ENCODE measurements around the gene SHOX.

Gene SHOX

GRCh38 chrX:680062-680461 is 49.5 kb downstream of the SHOX start:
- H3K4me3 ChIP-seq (replicated peaks in 1 of 2; ENCODE audit: low read depth in 2 of 2, low read length in 2 of 2), result no peak overlapping the region
- TF ChIP-seq CTCF (IDR thresholded peaks at IDR 0.05; ENCODE audit: low read depth, low read length), result no peak
- no peak for DNase-seq (ENCODE audit: low read depth in 2 of 2)

- TF ChIP-seq CTCF (IDR thresholded peaks at IDR 0.05; ENCODE audit: low read depth, low read length), result no peak
- H3K4me3 ChIP-seq (replicated peaks in 1 of 2; ENCODE audit: low read depth in 2 of 2, low read length in 2 of 2), result no peak overlapping the region
- DNase-seq (ENCODE audit: low read depth in 2 of 2), result no peak
Observed at GRCh38 chrX:681989-682388, 51.4 kb downstream of the SHOX start.

- TF ChIP-seq CTCF (IDR thresholded peaks at IDR 0.05; ENCODE audit: low read depth, low read length), result no peak
- DNase-seq (ENCODE audit: low read depth in 2 of 2), result no peak
- H3K4me3 ChIP-seq (replicated peaks in 1 of 2; ENCODE audit: low read depth in 2 of 2, low read length in 2 of 2), result no peak overlapping the region
Observed at GRCh38 chrX:682892-683291, 52.3 kb downstream of the SHOX start.

GRCh38 chrX:683576-683975 is 53.0 kb downstream of the SHOX start:
- DNase-seq (ENCODE audit: low read depth in 2 of 2), result no peak
- H3K4me3 ChIP-seq (replicated peaks in 1 of 2; ENCODE audit: low read depth in 2 of 2, low read length in 2 of 2), result no peak overlapping the region
- no peak for TF ChIP-seq CTCF (IDR thresholded peaks at IDR 0.05; ENCODE audit: low read depth, low read length)

- DNase-seq (ENCODE audit: low read depth in 2 of 2), result no peak
- no peak for TF ChIP-seq CTCF (IDR thresholded peaks at IDR 0.05; ENCODE audit: low read depth, low read length)
- no peak overlapping the region for H3K4me3 ChIP-seq (replicated peaks in 1 of 2; ENCODE audit: low read depth in 2 of 2, low read length in 2 of 2)
Observed at GRCh38 chrX:685120-686032, 54.8 kb downstream of the SHOX start.

GRCh38 chrX:689983-690382 is 59.4 kb downstream of the SHOX start:
- no peak for DNase-seq (ENCODE audit: low read depth in 2 of 2)
- no peak overlapping the region for H3K4me3 ChIP-seq (replicated peaks in 1 of 2; ENCODE audit: low read depth in 2 of 2, low read length in 2 of 2)
- no peak for TF ChIP-seq CTCF (IDR thresholded peaks at IDR 0.05; ENCODE audit: low read depth, low read length)

Measured in cardiac fibroblast (primary cell).